Endodermal cell (in vitro differentiated cells): Measurements from ENCODE around the gene TRIM40. TPM values are rescaled to one million over a fixed set of nuclear protein-coding genes. Genes with fewer than 3 reads are reported as not detected.

Experiments
- DNase-seq: peaks from one replicate; pipeline ENCODE4 v3.0.0-alpha.2; 2017
- H3K27ac ChIP-seq: 2 replicates; pipeline ENCODE4 v1.5.1; 2013; ENCODE audit warnings: mild to moderate bottlenecking, low read depth, low read length, moderate library complexity
- H3K27me3 ChIP-seq: 2 replicates; pipeline ENCODE4 v1.6.1; 2013; ENCODE audit warnings: mild to moderate bottlenecking, low read length, moderate library complexity; ENCODE audit not compliant: insufficient read depth, control insufficient read depth, poor library complexity, severe bottlenecking
- H3K36me3 ChIP-seq: 2 replicates; pipeline ENCODE4 v1.7.0; 2013; ENCODE audit warnings: mild to moderate bottlenecking, low read length, moderate library complexity; ENCODE audit not compliant: control insufficient read depth, insufficient read depth
- H3K4me1 ChIP-seq: one replicate; pipeline ENCODE4 v1.7.0; 2013; ENCODE audit warnings: low read length; ENCODE audit not compliant: control insufficient read depth, insufficient read depth
- H3K4me3 ChIP-seq: 2 replicates; pipeline ENCODE4 v1.5.1; 2013; ENCODE audit warnings: mild to moderate bottlenecking, low read length, moderate library complexity
- H3K9ac ChIP-seq: 2 replicates; pipeline ENCODE4 v1.6.1; 2013; ENCODE audit warnings: mild to moderate bottlenecking, low read length, moderate library complexity; ENCODE audit not compliant: poor library complexity, severe bottlenecking; ENCODE audit errors: extremely low read depth
- H3K9me3 ChIP-seq: 2 replicates; pipeline ENCODE4 v1.6.1; 2013; ENCODE audit warnings: mild to moderate bottlenecking, low read length, moderate library complexity; ENCODE audit not compliant: control insufficient read depth
- H3K27ac Mint-ChIP-seq: 2 replicates; pipeline ENCODE4 v1.8.0; 2020; ENCODE audit warnings: mixed read lengths
- H3K27me3 Mint-ChIP-seq: 2 replicates; pipeline ENCODE4 v1.8.0; 2021; ENCODE audit warnings: mild to moderate bottlenecking, mixed read lengths; ENCODE audit not compliant: insufficient read depth
- H3K36me3 Mint-ChIP-seq: 2 replicates; pipeline ENCODE4 v1.8.0; 2020; ENCODE audit warnings: low read depth, mixed read lengths
- H3K4me1 Mint-ChIP-seq: 2 replicates; pipeline ENCODE4 v1.8.0; 2020; ENCODE audit warnings: mixed read lengths
- H3K4me3 Mint-ChIP-seq: 2 replicates; pipeline ENCODE4 v1.8.0; 2020; ENCODE audit warnings: mild to moderate bottlenecking, moderate library complexity, mixed read lengths
- H3K9me3 Mint-ChIP-seq: 2 replicates; pipeline ENCODE4 v1.8.0; 2020; ENCODE audit warnings: mild to moderate bottlenecking, mixed read lengths
- CTCF ChIP-seq: fragments of 200-600 bp; sonication (generic); conservative IDR thresholded peaks from 2 replicates; pipeline ENCODE4 v1.5.0; 2021; ENCODE audit warnings: antibody characterized with exemption, mild to moderate bottlenecking
- WGBS, 2 experiments: methylation state at CpG; one replicate each; pipeline versions ENCODE4 v1.1.5 to v1.1.7; 2013; ENCODE audit warnings: missing lambda C conversion rate in 2 of 2, mixed read lengths in 1 of 2; ENCODE audit not compliant: insufficient coverage in 1 of 2, insufficient read length in 1 of 2; 5-methylcytosine and 5-hydroxymethylcytosine counted together
- total RNA-seq, 2 donors: library from RNA; stranded (reverse); fragmentation: NEBNext Ultra II Directional in 1 of 2; extraction: Animal tissue kit (Norgen Biotek cat#: 25700) in 1 of 2; gene quantifications; 2 replicates in 1 of 2; 3 replicates in 1 of 2; pipeline ENCODE4 v1.2.1, GENCODE V29; 2021

TRIM40 gene
- total RNA-seq, 2 donors from 2014 or later = not detected

- Histone ChIP-seq H3K27ac (no peak overlapping the region), H3K36me3 (peaks cover 72% of the 10 kb centered on the region), H3K9ac (no peak overlapping the region), H3K4me3 (no peak overlapping the region), H3K27me3 (no peaks in the 10 kb centered on the region), H3K4me1 (peaks cover 5% of the 10 kb centered on the region), H3K9me3 (no peaks in the 10 kb centered on the region)
- WGBS, 2 experiments = 92 to 95% methylated on average over 7 of the region's 7 CpGs
- Mint-ChIP-seq H3K9me3 (no peaks in the 10 kb centered on the region), H3K36me3 (peaks cover 66% of the 10 kb centered on the region), H3K27ac (no peak overlapping the region), H3K4me1 (peaks cover 6% of the 10 kb centered on the region), H3K27me3 (no peaks in the 10 kb centered on the region), H3K4me3 (no peak overlapping the region)
- no peak for TF ChIP-seq CTCF
- DNase-seq = peak; percentile 37
These were observed 56.1 kb downstream of the TRIM40 start for GRCh38 chr6:30192076-30192475.

- H3K27ac Mint-ChIP-seq = peak overlapping the region; percentile 28
These were observed 59.1 kb downstream of the TRIM40 start for GRCh38 chr6:30194797-30195690.

GRCh38 chr6:30195951-30196350 is 60.0 kb downstream of the TRIM40 start:
- H3K4me1 Mint-ChIP-seq = peaks cover 6% of the 10 kb centered on the region
- H3K27ac ChIP-seq = no peak overlapping the region
- H3K36me3 ChIP-seq = peaks cover 73% of the 10 kb centered on the region
- DNase-seq = no peak
- no peak for TF ChIP-seq CTCF
- H3K27me3 Mint-ChIP-seq = no peaks in the 10 kb centered on the region
- H3K27ac Mint-ChIP-seq = no peak overlapping the region
- H3K9me3 ChIP-seq = no peaks in the 10 kb centered on the region
- H3K9me3 Mint-ChIP-seq = no peaks in the 10 kb centered on the region
- peaks cover 63% of the 10 kb centered on the region for H3K36me3 Mint-ChIP-seq
- WGBS, 2 experiments = 90% methylated on average over 1 of the region's 1 CpG; no CpG with 5 or more reads in 1 of the 2 experiments
- no peak overlapping the region for H3K4me3 ChIP-seq
- H3K4me3 Mint-ChIP-seq = no peak overlapping the region
- H3K9ac ChIP-seq = no peak overlapping the region
- H3K27me3 ChIP-seq = no peaks in the 10 kb centered on the region
- peaks cover 5% of the 10 kb centered on the region for H3K4me1 ChIP-seq

More at GRCh38 chr6:30194797-30195690, 59.1 kb downstream of the TRIM40 start:
- TF ChIP-seq CTCF = no peak
- DNase-seq = peak; percentile 48
- H3K4me3 Mint-ChIP-seq = no peak overlapping the region
- no peaks in the 10 kb centered on the region for H3K9me3 Mint-ChIP-seq
- H3K4me1 Mint-ChIP-seq = peaks cover 6% of the 10 kb centered on the region
- H3K9me3 ChIP-seq = no peaks in the 10 kb centered on the region
- no peak overlapping the region for H3K27ac ChIP-seq
- H3K9ac ChIP-seq = no peak overlapping the region
- peaks cover 5% of the 10 kb centered on the region for H3K4me1 ChIP-seq
- peaks cover 63% of the 10 kb centered on the region for H3K36me3 Mint-ChIP-seq
- peaks cover 73% of the 10 kb centered on the region for H3K36me3 ChIP-seq
- WGBS, 2 experiments = 85 to 92% methylated on average over 3 to 7 of the region's 8 CpGs
- H3K27me3 Mint-ChIP-seq = no peaks in the 10 kb centered on the region
- no peaks in the 10 kb centered on the region for H3K27me3 ChIP-seq
- no peak overlapping the region for H3K4me3 ChIP-seq
